GM23248 (cell line): ENCODE data around the gene TEKTIP1.

Experiments used
- EZH2 ChIP-seq: fragments of 200-600 bp; sonication (generic); IDR thresholded peaks from 2 replicates; pipeline ENCODE4 v1.6.1; 2018; ENCODE audit warnings: antibody characterized with exemption, mild to moderate bottlenecking; ENCODE audit not compliant: insufficient read depth, poor library complexity, severe bottlenecking
- EZH2phosphoT487 ChIP-seq: fragments of 200-600 bp; sonication (generic); IDR thresholded peaks from 2 replicates; pipeline ENCODE4 v1.6.1; 2018; ENCODE audit warnings: antibody characterized with exemption, moderate library complexity, mild to moderate bottlenecking, low read depth; ENCODE audit not compliant: insufficient read depth

GRCh38 chr19:3546119-3546518 lies 7.1 kb downstream of the TEKTIP1 start:
- TF ChIP-seq EZH2phosphoT487 (no peak), EZH2 (no peak)
